GM13976 (cell line): ENCODE data around the gene NRAS.

Experiments used
- DNase-seq: peaks from one replicate; pipeline ENCODE4 v3.0.0; 2012; ENCODE audit warnings: low spot score
- in situ Hi-C: fragments of 300-500 bp; cut with MboI; formaldehyde crosslinking; loops from one replicate; pipeline ENCODE4 v1.12.0; 2022; ENCODE audit warnings: low sequenced_read_pairs, mixed read lengths, inconsistent platforms; ENCODE audit not compliant: unreplicated experiment
- TF ChIP-seq, protein P1 (sequence below): IDR thresholded peaks from 2 replicates; pipeline ENCODE4 v1.5.1; 2012; ENCODE audit warnings: borderline replicate concordance, mild to moderate bottlenecking; ENCODE audit not compliant: insufficient read depth; ENCODE audit errors: extremely low read depth, missing control alignments, control extremely low read depth

NRAS gene

DNA sequence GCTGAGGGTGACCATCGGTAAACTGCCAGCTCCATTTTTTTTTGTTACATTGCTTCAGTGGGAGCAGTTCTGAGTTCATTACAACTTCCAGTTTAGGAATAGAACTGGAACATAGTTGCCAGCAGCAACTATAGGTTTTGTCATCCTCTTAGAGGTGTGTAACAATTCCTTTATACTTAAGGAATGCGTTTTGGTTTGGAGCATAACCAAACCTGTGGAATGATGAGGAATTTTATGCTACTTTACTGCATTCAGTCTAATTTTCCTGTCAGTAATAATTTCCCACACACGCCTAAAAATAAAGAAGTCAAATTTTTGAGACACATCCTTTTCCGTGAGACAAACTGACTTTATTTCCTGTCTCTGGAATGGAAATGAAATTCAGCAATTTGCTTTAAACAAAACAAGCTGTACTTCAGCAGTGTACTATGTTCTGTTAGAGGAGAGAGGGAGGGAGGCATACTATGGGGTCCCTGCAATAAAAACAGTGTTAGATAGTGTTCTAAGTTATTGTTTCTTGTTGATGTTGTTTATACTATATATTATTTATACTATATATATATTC is 16.5 kb downstream of the NRAS start:
- in situ Hi-C loops = no loop called here
- DNase-seq = no peak
- TF ChIP-seq, protein P1, sequence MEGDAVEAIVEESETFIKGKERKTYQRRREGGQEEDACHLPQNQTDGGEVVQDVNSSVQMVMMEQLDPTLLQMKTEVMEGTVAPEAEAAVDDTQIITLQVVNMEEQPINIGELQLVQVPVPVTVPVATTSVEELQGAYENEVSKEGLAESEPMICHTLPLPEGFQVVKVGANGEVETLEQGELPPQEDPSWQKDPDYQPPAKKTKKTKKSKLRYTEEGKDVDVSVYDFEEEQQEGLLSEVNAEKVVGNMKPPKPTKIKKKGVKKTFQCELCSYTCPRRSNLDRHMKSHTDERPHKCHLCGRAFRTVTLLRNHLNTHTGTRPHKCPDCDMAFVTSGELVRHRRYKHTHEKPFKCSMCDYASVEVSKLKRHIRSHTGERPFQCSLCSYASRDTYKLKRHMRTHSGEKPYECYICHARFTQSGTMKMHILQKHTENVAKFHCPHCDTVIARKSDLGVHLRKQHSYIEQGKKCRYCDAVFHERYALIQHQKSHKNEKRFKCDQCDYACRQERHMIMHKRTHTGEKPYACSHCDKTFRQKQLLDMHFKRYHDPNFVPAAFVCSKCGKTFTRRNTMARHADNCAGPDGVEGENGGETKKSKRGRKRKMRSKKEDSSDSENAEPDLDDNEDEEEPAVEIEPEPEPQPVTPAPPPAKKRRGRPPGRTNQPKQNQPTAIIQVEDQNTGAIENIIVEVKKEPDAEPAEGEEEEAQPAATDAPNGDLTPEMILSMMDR = no peak

DNA sequence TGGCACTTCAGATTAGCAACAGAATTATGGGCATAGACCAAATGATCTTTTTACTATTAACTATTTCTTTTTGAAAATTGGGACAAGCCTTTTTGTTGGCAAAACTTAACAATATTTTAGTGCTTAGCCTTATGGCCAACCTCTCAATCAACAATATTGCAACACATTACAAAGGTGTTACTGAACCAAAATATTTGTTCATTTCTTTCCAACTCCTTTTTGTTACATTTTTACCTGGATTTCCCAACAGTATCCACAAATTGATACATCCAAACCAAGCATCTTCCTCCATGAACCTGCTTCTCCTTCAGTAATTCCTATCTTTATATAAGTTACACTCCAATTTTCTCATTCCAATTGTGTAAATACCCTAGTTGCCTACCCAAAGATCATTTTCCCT is 19.8 kb downstream of the NRAS start:
- in situ Hi-C loops = no loop called here
- no peak for DNase-seq
- TF ChIP-seq, protein P1 = no peak

DNA sequence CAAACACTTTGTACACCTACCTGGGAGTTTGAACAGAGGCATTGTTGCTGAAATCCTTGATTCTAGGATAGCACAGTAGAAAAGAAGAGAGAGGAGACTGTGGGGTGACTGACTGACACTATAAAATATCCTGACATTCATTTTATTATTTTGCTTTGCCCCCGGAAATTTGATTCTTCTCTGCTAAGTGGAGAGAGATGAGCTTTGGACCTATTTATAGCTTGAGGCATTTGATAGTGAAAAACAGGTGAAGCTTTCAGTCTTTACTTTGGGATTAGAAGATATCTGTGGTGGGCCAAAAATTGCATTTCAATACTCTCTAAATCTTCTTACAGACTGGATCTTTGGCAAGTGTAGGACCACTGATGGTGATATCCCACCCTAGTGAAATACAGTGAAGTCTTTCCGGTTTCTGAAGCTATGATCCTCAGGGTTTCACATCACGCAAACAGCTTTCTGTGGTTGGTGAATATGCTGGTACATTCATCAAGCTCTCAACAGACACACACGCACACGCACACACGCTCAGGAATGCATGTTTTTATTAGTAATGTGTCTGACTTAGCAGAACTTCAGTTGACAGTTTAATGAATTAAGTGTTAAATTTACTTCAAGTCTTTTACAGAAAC is 21.0 kb downstream of the NRAS start, which contains the start of gene AMPD1:
TSS of gene AMPD1 (minus strand) at position 117 of the 629 bp plus-strand sequence. CDS start at position 42, 75 bp downstream.
- in situ Hi-C loops = no loop called here
- DNase-seq = no peak

DNA sequence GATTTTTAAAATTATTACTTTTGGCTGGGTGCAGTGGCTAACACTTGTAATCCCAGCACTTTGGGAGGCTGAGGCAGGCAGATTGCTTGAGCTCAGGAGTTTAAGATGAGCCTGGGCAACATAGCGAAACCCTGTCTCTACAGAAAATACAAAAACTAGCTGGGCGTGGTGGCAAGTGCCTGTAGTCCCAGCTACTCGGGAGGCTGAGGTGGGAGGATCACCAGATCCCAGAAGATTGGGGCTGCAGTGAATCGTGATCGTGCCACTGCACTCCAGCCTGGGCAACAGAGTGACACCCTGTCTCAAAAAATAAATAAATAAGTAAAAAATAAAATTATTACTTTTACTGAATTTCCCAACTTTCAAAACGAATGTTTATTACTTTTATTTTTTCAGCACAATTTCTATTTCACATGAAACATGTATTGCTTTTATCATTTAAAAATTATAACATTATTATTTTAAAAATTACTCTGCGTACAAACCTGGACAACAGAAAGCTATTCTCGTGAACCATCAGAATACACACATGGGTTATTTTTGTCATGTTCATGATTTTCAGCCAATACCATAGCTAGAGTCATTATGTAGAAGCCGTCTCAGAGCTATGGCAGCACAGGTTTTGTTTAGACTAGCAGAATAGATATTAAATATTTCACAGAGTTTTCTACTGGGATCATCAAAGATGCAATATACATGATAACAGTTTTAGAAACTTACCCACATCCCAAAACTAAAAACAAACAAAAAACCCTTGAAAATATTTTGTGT is 21.8 kb downstream of the NRAS start:
- TF ChIP-seq, protein P1 = no peak
- in situ Hi-C loops = no loop called here
- DNase-seq = no peak

More for the DNA sequence above, 21.0 kb downstream of the NRAS start, which contains the start of gene AMPD1:
- TF ChIP-seq, protein P1 = no peak

DNA sequence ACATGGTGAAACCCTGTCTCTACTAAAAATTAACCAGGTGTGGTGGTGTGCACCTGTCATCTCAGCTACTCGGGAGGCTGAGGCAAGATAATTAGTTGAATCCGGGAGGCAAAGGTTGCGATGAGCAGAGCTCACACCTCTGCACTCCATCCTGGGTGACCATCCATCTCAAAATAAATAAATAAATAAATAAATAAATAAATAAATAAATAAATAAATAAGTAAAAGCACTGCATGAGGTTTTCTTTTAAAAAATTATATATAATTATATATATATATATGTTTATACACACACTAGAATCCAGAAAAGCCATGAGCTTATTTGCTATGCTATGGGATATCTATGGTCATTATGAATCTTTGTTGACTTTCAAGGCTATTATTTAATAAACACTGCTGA is 23.6 kb downstream of the NRAS start:
- no peak for DNase-seq
- in situ Hi-C loops = no loop called here
- TF ChIP-seq, protein P1 = no peak

DNA sequence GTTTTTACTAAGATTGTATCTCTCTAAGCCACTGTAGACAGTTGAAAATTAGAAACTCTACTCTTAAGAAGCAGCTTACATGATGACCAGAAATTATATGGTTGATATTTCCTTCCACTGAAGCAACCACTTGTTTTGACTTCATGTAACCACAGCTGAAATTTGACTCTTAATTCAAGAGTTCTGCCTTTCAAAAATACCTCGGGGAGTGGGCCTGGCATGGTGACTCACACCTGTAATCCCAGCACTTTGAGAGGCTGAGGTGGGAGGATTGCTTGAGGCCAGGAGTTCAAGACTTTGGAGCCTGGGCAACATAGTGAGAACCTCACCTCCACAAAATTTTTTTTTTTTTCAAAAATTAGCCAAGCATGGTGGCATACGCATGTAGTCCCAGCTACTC is 25.5 kb downstream of the NRAS start:
- no peak for DNase-seq
- in situ Hi-C loops = no loop called here
- TF ChIP-seq, protein P1 = no peak
